MM.1S (cell line): Measurements from ENCODE around the gene REPS1.

Experiments
- DNase-seq: peaks from one replicate; pipeline ENCODE4 v3.0.0-alpha.2; 2015
- H2AFZ ChIP-seq: fragments of 300-600 bp; sonication (generic); 2 replicates; pipeline ENCODE4 v1.6.0; 2016; ENCODE audit warnings: antibody characterized with exemption, low read length
- H3F3A ChIP-seq: fragments of 300-600 bp; sonication (generic); 2 replicates; pipeline ENCODE4 v1.6.1; 2016; ENCODE audit warnings: mild to moderate bottlenecking, antibody characterized with exemption, low read length, moderate library complexity, mixed read lengths; ENCODE audit not compliant: insufficient read depth
- H3K27ac ChIP-seq: fragments of 300-600 bp; sonication (generic); 2 replicates; pipeline ENCODE4 v1.5.1; 2016; ENCODE audit warnings: mild to moderate bottlenecking, low read length
- H3K27me3 ChIP-seq: fragments of 300-600 bp; sonication (generic); replicated peaks from 2 replicates; pipeline ENCODE4 v1.6.0; 2016; ENCODE audit warnings: low read length; ENCODE audit not compliant: insufficient read depth
- H3K36me3 ChIP-seq: fragments of 300-600 bp; sonication (generic); replicated peaks from 2 replicates; pipeline ENCODE4 v1.6.1; 2016; ENCODE audit warnings: mild to moderate bottlenecking, low read length, mixed read lengths; ENCODE audit not compliant: insufficient read depth
- H3K4me1 ChIP-seq: fragments of 300-600 bp; sonication (generic); 2 replicates; pipeline ENCODE4 v1.6.1; 2016; ENCODE audit warnings: low read length, mixed read lengths
- H3K4me2 ChIP-seq: fragments of 300-600 bp; sonication (generic); 2 replicates; pipeline ENCODE4 v1.6.0; 2016; ENCODE audit warnings: low read depth, low read length
- H3K4me3 ChIP-seq: fragments of 300-600 bp; sonication (generic); 2 replicates; pipeline ENCODE4 v1.5.1; 2016; ENCODE audit warnings: low read length, mixed read lengths
- H3K79me2 ChIP-seq: fragments of 300-600 bp; sonication (generic); 2 replicates; pipeline ENCODE4 v1.6.1; 2016; ENCODE audit warnings: mixed run types, low read length, mixed read lengths
- H3K9ac ChIP-seq: fragments of 300-600 bp; sonication (generic); 2 replicates; pipeline ENCODE4 v1.6.1; 2016; ENCODE audit warnings: low read length, mixed read lengths
- H3K9me2 ChIP-seq: fragments of 300-600 bp; sonication (generic); replicated peaks from 2 replicates; pipeline ENCODE4 v1.6.1; 2016; ENCODE audit warnings: mild to moderate bottlenecking, low read length, mixed read lengths; ENCODE audit not compliant: insufficient read depth
- H3K9me3 ChIP-seq: fragments of 300-600 bp; sonication (generic); replicated peaks from 2 replicates; pipeline ENCODE4 v1.6.1; 2016; ENCODE audit warnings: mild to moderate bottlenecking, low read length, mixed read lengths; ENCODE audit not compliant: insufficient read depth
- H4K20me1 ChIP-seq: fragments of 300-600 bp; sonication (generic); 2 replicates; pipeline ENCODE4 v1.6.1; 2016; ENCODE audit warnings: mild to moderate bottlenecking, low read length, moderate library complexity, mixed read lengths; ENCODE audit not compliant: insufficient read depth
- CTCF ChIP-seq: fragments of 300-600 bp; sonication (generic); IDR thresholded peaks from 2 replicates; pipeline ENCODE4 v1.5.1; 2016; ENCODE audit warnings: antibody characterized with exemption, low read length, mixed read lengths
- EZH2 ChIP-seq: fragments of 300-600 bp; sonication (generic); optimal IDR thresholded peaks from 2 replicates; pipeline ENCODE3; 2017; ENCODE audit warnings: low read depth, mild to moderate bottlenecking, antibody characterized with exemption, low read length, mixed read lengths
- EZH2phosphoT487 ChIP-seq: fragments of 300-600 bp; sonication (generic); IDR thresholded peaks from 2 replicates; pipeline ENCODE4 v1.6.1; 2018; ENCODE audit warnings: antibody characterized with exemption, low read length

REPS1 gene

GRCh38 chr6:139029470-139030227, 41.6 kb upstream of the REPS1 start:
- peaks cover 6% of the 10 kb centered on the region; the same call in 1 of the 2 replicates for H3F3A ChIP-seq
- H3K79me2 ChIP-seq: peaks cover 20% of the 10 kb centered on the region
- no peaks in the 10 kb centered on the region for H4K20me1 ChIP-seq
- peak overlapping the region; percentile 61; the same call in 1 of the 2 replicates for H2AFZ ChIP-seq
- no peaks in the 10 kb centered on the region for H3K9me2 ChIP-seq
- H3K4me2 ChIP-seq: peak overlapping the region; percentile 89; the same call in 1 of the 2 replicates
- H3K27ac ChIP-seq: no peak overlapping the region
- H3K9ac ChIP-seq: peak overlapping the region; percentile 74; the same call in 1 of the 2 replicates
- no peak for DNase-seq
- H3K4me1 ChIP-seq: peaks cover 7% of the 10 kb centered on the region; the same call in 1 of the 2 replicates
- no peaks in the 10 kb centered on the region for H3K9me3 ChIP-seq
- H3K36me3 ChIP-seq: no peaks in the 10 kb centered on the region
- H3K27me3 ChIP-seq: no peaks in the 10 kb centered on the region
- TF ChIP-seq EZH2phosphoT487 (no peak), CTCF (no peak)
- peak overlapping the region; percentile 95 for H3K4me3 ChIP-seq

- Histone ChIP-seq H3K9me3 (no peaks in the 10 kb centered on the region), H3K27me3 (no peaks in the 10 kb centered on the region), H3K79me2 (peaks cover 20% of the 10 kb centered on the region), H3K4me3 (peak within 1 kb of the TSS; percentile 95), H3K4me2 (peak within 1 kb of the TSS; percentile 89), H3K9me2 (no peaks in the 10 kb centered on the region), H3K36me3 (no peaks in the 10 kb centered on the region), H4K20me1 (no peaks in the 10 kb centered on the region), H3F3A (peaks cover 6% of the 10 kb centered on the region; the same call in 1 of the 2 replicates), H3K9ac (peak within 1 kb of the TSS; percentile 74), H3K4me1 (peaks cover 7% of the 10 kb centered on the region; the same call in 1 of the 2 replicates), H3K27ac (peak within 1 kb of the TSS; percentile 43; the same call in 1 of the 2 replicates), H2AFZ (peak within 1 kb of the TSS; percentile 89)
- TF ChIP-seq EZH2phosphoT487 (no peak), EZH2 (no peak), CTCF (no peak)
- DNase-seq: peak; percentile 69
Observed at GRCh38 chr6:139028658-139029469, 40.8 kb upstream of the REPS1 start, which contains the start of gene ABRACL. TSS of gene ABRACL (plus strand) at chr6:139028745. CDS start at chr6:139034161, 5,416 bp downstream.

GRCh38 chr6:139028215-139028657, 40.2 kb upstream of the REPS1 start:
- Histone ChIP-seq H3K9me2 (no peaks in the 10 kb centered on the region), H3F3A (peaks cover 6% of the 10 kb centered on the region; the same call in 1 of the 2 replicates), H3K79me2 (peaks cover 20% of the 10 kb centered on the region), H3K4me1 (peaks cover 7% of the 10 kb centered on the region; the same call in 1 of the 2 replicates), H4K20me1 (no peaks in the 10 kb centered on the region), H3K9ac (peak overlapping the region; percentile 74; the same call in 1 of the 2 replicates), H3K36me3 (no peaks in the 10 kb centered on the region), H3K27me3 (no peaks in the 10 kb centered on the region), H3K4me3 (peak overlapping the region; percentile 95), H2AFZ (peak overlapping the region; percentile 89), H3K4me2 (peak overlapping the region; percentile 89), H3K27ac (peak overlapping the region; percentile 43; the same call in 1 of the 2 replicates), H3K9me3 (no peaks in the 10 kb centered on the region)
- TF ChIP-seq EZH2phosphoT487 (no peak), CTCF (no peak), EZH2 (no peak)
- no peak for DNase-seq
